T-helper 1 cell treated with Interleukin-12 subunit alpha and Interleukin-12 subunit beta and Interleukin-4 antibody, amounts not matched to agents 30 μg/mL and 1 μg/mL, for 36 hours (primary cell): ENCODE data around the gene CYP17A1.
"Not testable (repeated sequence)": the region's sequence is repeated elsewhere in the genome, so short reads cannot be mapped to it uniquely, and the experiment has no call there.

Experiments
- H3K27ac Mint-ChIP-seq: one replicate; pipeline ENCODE4 v1.8.0; 2021; ENCODE audit warnings: mild to moderate bottlenecking, mixed read lengths
- H3K27me3 Mint-ChIP-seq: one replicate; pipeline ENCODE4 v1.8.0; 2021; ENCODE audit warnings: low read depth, mixed read lengths
- H3K36me3 Mint-ChIP-seq: one replicate; pipeline ENCODE4 v1.8.0; 2021; ENCODE audit warnings: low read depth, mixed read lengths
- H3K4me1 Mint-ChIP-seq: one replicate; pipeline ENCODE4 v1.8.0; 2021; ENCODE audit warnings: low read depth, mixed read lengths
- H3K4me3 Mint-ChIP-seq: one replicate; pipeline ENCODE4 v1.8.0; 2021; ENCODE audit warnings: mild to moderate bottlenecking, moderate library complexity, mixed read lengths
- H3K9me3 Mint-ChIP-seq: one replicate; pipeline ENCODE4 v1.8.0; 2021; ENCODE audit warnings: mixed read lengths

The CYP17A1 gene

GRCh38 chr10:102837230-102837721, at the start of gene CYP17A1:
Gene CYP17A1, minus strand, starts transcription at chr10:102837413. Its CDS starts 52 bp downstream, at chr10:102837361.
- no peaks in the 10 kb centered on the region for H3K4me1 Mint-ChIP-seq
- H3K27ac Mint-ChIP-seq, result no peak within 1 kb of the TSS
- H3K27me3 Mint-ChIP-seq, result peaks cover 20% of the 10 kb centered on the region
- H3K9me3 Mint-ChIP-seq, result peaks cover 8% of the 10 kb centered on the region
- H3K4me3 Mint-ChIP-seq, result no peak within 1 kb of the TSS
- no peaks in the 10 kb centered on the region for H3K36me3 Mint-ChIP-seq

- no peak overlapping the region for H3K27ac Mint-ChIP-seq
- H3K27me3 Mint-ChIP-seq, result no peaks in the 10 kb centered on the region
- H3K4me1 Mint-ChIP-seq, result no peaks in the 10 kb centered on the region
- H3K4me3 Mint-ChIP-seq, result no peak overlapping the region
- no peaks in the 10 kb centered on the region for H3K36me3 Mint-ChIP-seq
- H3K9me3 Mint-ChIP-seq, result no peaks in the 10 kb centered on the region
These were observed 43.0 kb upstream of the CYP17A1 start for GRCh38 chr10:102880256-102880655.

GRCh38 chr10:102878629-102879028, 41.4 kb upstream of the CYP17A1 start:
- Mint-ChIP-seq H3K4me1 (no peaks in the 10 kb centered on the region), H3K27ac (no peak overlapping the region), H3K36me3 (no peaks in the 10 kb centered on the region), H3K9me3 (no peaks in the 10 kb centered on the region), H3K27me3 (peaks cover 5% of the 10 kb centered on the region), H3K4me3 (no peak overlapping the region)

GRCh38 chr10:102876747-102877153, 39.5 kb upstream of the CYP17A1 start:
- Mint-ChIP-seq H3K27ac (no peak overlapping the region), H3K9me3 (no peaks in the 10 kb centered on the region), H3K36me3 (no peaks in the 10 kb centered on the region), H3K4me1 (no peaks in the 10 kb centered on the region), H3K27me3 (peaks cover 5% of the 10 kb centered on the region), H3K4me3 (no peak overlapping the region)

- Mint-ChIP-seq H3K36me3 (no peaks in the 10 kb centered on the region), H3K4me3 (no peak overlapping the region), H3K4me1 (peaks cover 7% of the 10 kb centered on the region), H3K27me3 (peaks cover 26% of the 10 kb centered on the region), H3K27ac (no peak overlapping the region), H3K9me3 (no peaks in the 10 kb centered on the region)
These were observed 35.0 kb upstream of the CYP17A1 start for GRCh38 chr10:102872163-102872562.

- no peak overlapping the region for H3K27ac Mint-ChIP-seq
- no peaks in the 10 kb centered on the region for H3K36me3 Mint-ChIP-seq
- no peaks in the 10 kb centered on the region for H3K9me3 Mint-ChIP-seq
- peaks cover 7% of the 10 kb centered on the region for H3K4me1 Mint-ChIP-seq
- H3K27me3 Mint-ChIP-seq, result peaks cover 26% of the 10 kb centered on the region
- H3K4me3 Mint-ChIP-seq, result no peak overlapping the region
These were observed 33.0 kb upstream of the CYP17A1 start for GRCh38 chr10:102870221-102870620.

GRCh38 chr10:102869258-102870198, 32.3 kb upstream of the CYP17A1 start, which contains the start of gene AS3MT:
Gene AS3MT, plus strand, starts transcription at chr10:102869470. Its CDS starts 123 bp downstream, at chr10:102869593.
- Mint-ChIP-seq H3K36me3 (peaks cover 1% of the 10 kb centered on the region), H3K27ac (no peak within 1 kb of the TSS), H3K4me3 (peak within 1 kb of the TSS; percentile 54), H3K27me3 (peaks cover 26% of the 10 kb centered on the region), H3K9me3 (no peaks in the 10 kb centered on the region), H3K4me1 (peaks cover 7% of the 10 kb centered on the region)

GRCh38 chr10:102868911-102869257, 31.7 kb upstream of the CYP17A1 start:
- Mint-ChIP-seq H3K4me3 (peak overlapping the region; percentile 54), H3K27me3 (peaks cover 21% of the 10 kb centered on the region), H3K36me3 (peaks cover 3% of the 10 kb centered on the region), H3K9me3 (no peaks in the 10 kb centered on the region), H3K4me1 (peaks cover 7% of the 10 kb centered on the region), H3K27ac (no peak overlapping the region)

GRCh38 chr10:102865620-102866019, 28.4 kb upstream of the CYP17A1 start:
- Mint-ChIP-seq H3K4me3 (no peak overlapping the region), H3K27me3 (peaks cover 18% of the 10 kb centered on the region), H3K9me3 (no peaks in the 10 kb centered on the region), H3K4me1 (peaks cover 7% of the 10 kb centered on the region), H3K27ac (no peak overlapping the region), H3K36me3 (peaks cover 9% of the 10 kb centered on the region)

- no peaks in the 10 kb centered on the region for H3K9me3 Mint-ChIP-seq
- no peak overlapping the region for H3K27ac Mint-ChIP-seq
- no peak overlapping the region for H3K4me3 Mint-ChIP-seq
- H3K4me1 Mint-ChIP-seq, result no peaks in the 10 kb centered on the region
- peaks cover 15% of the 10 kb centered on the region for H3K36me3 Mint-ChIP-seq
- H3K27me3 Mint-ChIP-seq, result peaks cover under 1% of the 10 kb centered on the region
These were observed 26.4 kb upstream of the CYP17A1 start for GRCh38 chr10:102863660-102864059.

GRCh38 chr10:102859911-102860310, 22.7 kb upstream of the CYP17A1 start:
- peaks cover 15% of the 10 kb centered on the region for H3K36me3 Mint-ChIP-seq
- no peaks in the 10 kb centered on the region for H3K27me3 Mint-ChIP-seq
- no peaks in the 10 kb centered on the region for H3K9me3 Mint-ChIP-seq

GRCh38 chr10:102856758-102857424, 19.7 kb upstream of the CYP17A1 start:
- H3K27ac Mint-ChIP-seq, result no peak overlapping the region
- H3K36me3 Mint-ChIP-seq, result peaks cover 5% of the 10 kb centered on the region
- H3K4me3 Mint-ChIP-seq, result no peak overlapping the region
- H3K27me3 Mint-ChIP-seq, result no peaks in the 10 kb centered on the region
- H3K9me3 Mint-ChIP-seq, result no peaks in the 10 kb centered on the region
- H3K4me1 Mint-ChIP-seq, result peaks cover 12% of the 10 kb centered on the region

More at GRCh38 chr10:102859911-102860310, 22.7 kb upstream of the CYP17A1 start:
- peaks cover 9% of the 10 kb centered on the region for H3K4me1 Mint-ChIP-seq
- no peak overlapping the region for H3K4me3 Mint-ChIP-seq
- no peak overlapping the region for H3K27ac Mint-ChIP-seq

- peaks cover 12% of the 10 kb centered on the region for H3K4me1 Mint-ChIP-seq
- H3K4me3 Mint-ChIP-seq, H3K27ac Mint-ChIP-seq, H3K27me3 Mint-ChIP-seq, H3K36me3 Mint-ChIP-seq, H3K9me3 Mint-ChIP-seq: not testable (repeated sequence)
These were observed 18.7 kb upstream of the CYP17A1 start for GRCh38 chr10:102855731-102856436.

GRCh38 chr10:102853237-102853636, 16.0 kb upstream of the CYP17A1 start:
- peaks cover 12% of the 10 kb centered on the region for H3K4me1 Mint-ChIP-seq
- H3K27me3 Mint-ChIP-seq, H3K4me3 Mint-ChIP-seq, H3K36me3 Mint-ChIP-seq, H3K27ac Mint-ChIP-seq, H3K9me3 Mint-ChIP-seq: not testable (repeated sequence)
